ENCODE data around the gene ARHGAP8.

Gene ARHGAP8

GRCh38 chr22:44883011-44883421 lies 130.6 kb downstream of the ARHGAP8 start:
- TF ChIP-seq MYC (IDR thresholded peaks at IDR 0.05; ENCODE audit: low read depth, low read length): no peak
- no peak for TF ChIP-seq CTCF (IDR thresholded peaks at IDR 0.05; ENCODE audit: low read depth, low read length)
- TF ChIP-seq POLR2A (IDR thresholded peaks at IDR 0.05; ENCODE audit: extremely low read depth, insufficient read length): no peak
- TF ChIP-seq MAX (IDR thresholded peaks at IDR 0.05; ENCODE audit: low read depth, low read length): no peak
- H3K4me3 ChIP-seq (ENCODE audit: low read depth, low read length): no peak overlapping the region

GRCh38 chr22:44884562-44884961 lies 132.2 kb downstream of the ARHGAP8 start:
- no peak for DNase-seq (ENCODE audit: low read depth)
- TF ChIP-seq CTCF (IDR thresholded peaks at IDR 0.05; ENCODE audit: low read depth, low read length) (no peak), POLR2A (IDR thresholded peaks at IDR 0.05; ENCODE audit: extremely low read depth, insufficient read length) (no peak), MAX (IDR thresholded peaks at IDR 0.05; ENCODE audit: low read depth, low read length) (no peak), MYC (IDR thresholded peaks at IDR 0.05; ENCODE audit: low read depth, low read length) (no peak)
- H3K4me3 ChIP-seq (ENCODE audit: low read depth, low read length): no peak overlapping the region

More at GRCh38 chr22:44883011-44883421, 130.6 kb downstream of the ARHGAP8 start:
- no peak for DNase-seq (ENCODE audit: low read depth)

GRCh38 chr22:44884968-44885805 lies 132.8 kb downstream of the ARHGAP8 start:
- TF ChIP-seq POLR2A (IDR thresholded peaks at IDR 0.05; ENCODE audit: extremely low read depth, insufficient read length) (no peak), MAX (IDR thresholded peaks at IDR 0.05; ENCODE audit: low read depth, low read length) (no peak), CTCF (IDR thresholded peaks at IDR 0.05; ENCODE audit: low read depth, low read length) (no peak), MYC (IDR thresholded peaks at IDR 0.05; ENCODE audit: low read depth, low read length) (no peak)
- no peak overlapping the region for H3K4me3 ChIP-seq (ENCODE audit: low read depth, low read length)
- DNase-seq (ENCODE audit: low read depth): no peak

GRCh38 chr22:44885806-44886360 lies 133.5 kb downstream of the ARHGAP8 start:
- no peak for DNase-seq (ENCODE audit: low read depth)
- TF ChIP-seq POLR2A (IDR thresholded peaks at IDR 0.05; ENCODE audit: extremely low read depth, insufficient read length) (no peak), MYC (IDR thresholded peaks at IDR 0.05; ENCODE audit: low read depth, low read length) (no peak), CTCF (IDR thresholded peaks at IDR 0.05; ENCODE audit: low read depth, low read length) (no peak), MAX (IDR thresholded peaks at IDR 0.05; ENCODE audit: low read depth, low read length) (no peak)

GRCh38 chr22:44887941-44888366 lies 135.6 kb downstream of the ARHGAP8 start:
- H3K4me3 ChIP-seq (ENCODE audit: low read depth, low read length): no peak overlapping the region
- no peak for TF ChIP-seq POLR2A (IDR thresholded peaks at IDR 0.05; ENCODE audit: extremely low read depth, insufficient read length)
- no peak for TF ChIP-seq MYC (IDR thresholded peaks at IDR 0.05; ENCODE audit: low read depth, low read length)
- no peak for DNase-seq (ENCODE audit: low read depth)

More at GRCh38 chr22:44885806-44886360, 133.5 kb downstream of the ARHGAP8 start:
- H3K4me3 ChIP-seq (ENCODE audit: low read depth, low read length): no peak overlapping the region
